Myocyte (in vitro differentiated cells): ENCODE data around the gene TEF. TPM values are rescaled to one million over a fixed set of nuclear protein-coding genes. Genes with fewer than 3 reads are reported as not detected.

Experiments
- DNase-seq: peaks from one replicate; pipeline ENCODE4 v3.0.0-alpha.2; 2012; ENCODE audit warnings: low read depth
- total RNA-seq: library from RNA; depleted of rRNA; stranded (reverse); fragments of >200 nt; gene quantifications from 2 replicates; pipeline ENCODE4 v1.2.3, GENCODE V29; 2014

TEF gene
- total RNA-seq, 1 donor from 2014 or later: 10.3 TPM

DNA sequence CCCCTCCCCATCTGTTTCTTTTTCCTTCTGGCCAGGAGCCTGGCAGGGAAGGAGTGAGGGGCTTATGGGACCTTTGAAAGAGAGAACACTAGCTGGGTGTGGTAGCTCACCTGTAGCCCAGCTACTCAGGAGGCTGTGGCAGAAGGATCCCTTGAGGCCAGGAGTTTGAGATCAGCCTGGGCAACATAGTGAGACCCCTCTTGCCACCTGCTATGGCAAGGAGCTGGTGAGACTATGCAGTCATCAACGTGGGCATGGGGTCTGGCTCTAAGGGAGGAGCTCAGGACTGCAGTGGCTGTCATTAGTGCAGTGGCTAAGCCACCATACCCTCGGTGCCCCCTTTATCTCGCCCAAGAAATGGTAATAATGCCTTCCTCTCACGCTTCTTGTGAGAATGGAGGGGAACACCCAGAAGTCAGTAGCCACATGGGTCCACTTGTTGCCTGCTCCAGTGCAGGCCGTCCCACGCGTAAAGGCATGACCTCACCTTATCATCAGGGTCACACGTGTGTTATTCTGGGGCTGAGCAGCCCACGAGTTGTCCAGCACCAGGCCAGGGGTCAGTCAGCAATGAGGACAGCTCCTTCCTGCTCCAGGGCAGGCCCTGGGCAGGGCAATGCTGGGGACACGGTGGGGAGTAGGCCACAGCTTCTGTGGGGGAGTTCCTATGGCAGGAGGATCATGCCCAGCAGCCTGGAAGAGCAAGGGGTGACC lies 27.7 kb upstream of the TEF start:
- DNase-seq: no peak

DNA sequence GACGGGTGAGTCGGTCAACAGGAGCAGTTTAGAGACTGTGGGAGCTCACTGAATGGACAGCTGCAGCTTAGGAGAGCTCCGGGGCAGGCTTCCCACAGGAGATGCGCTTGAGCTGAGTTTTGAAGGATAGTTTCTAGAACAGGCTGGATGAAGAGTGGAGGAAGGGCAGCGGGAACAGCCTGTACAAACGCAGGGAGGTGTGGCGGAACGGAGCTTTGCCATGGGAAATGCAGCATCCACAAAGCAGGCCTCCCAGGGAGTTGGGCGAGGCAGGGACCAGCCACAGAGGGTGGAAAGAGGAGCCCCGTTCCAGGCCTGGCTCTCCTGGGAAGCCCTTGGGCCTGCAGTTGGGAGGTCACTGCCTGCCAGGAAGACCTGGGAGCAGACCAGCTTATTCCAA lies 26.8 kb upstream of the TEF start:
- no peak for DNase-seq

DNA sequence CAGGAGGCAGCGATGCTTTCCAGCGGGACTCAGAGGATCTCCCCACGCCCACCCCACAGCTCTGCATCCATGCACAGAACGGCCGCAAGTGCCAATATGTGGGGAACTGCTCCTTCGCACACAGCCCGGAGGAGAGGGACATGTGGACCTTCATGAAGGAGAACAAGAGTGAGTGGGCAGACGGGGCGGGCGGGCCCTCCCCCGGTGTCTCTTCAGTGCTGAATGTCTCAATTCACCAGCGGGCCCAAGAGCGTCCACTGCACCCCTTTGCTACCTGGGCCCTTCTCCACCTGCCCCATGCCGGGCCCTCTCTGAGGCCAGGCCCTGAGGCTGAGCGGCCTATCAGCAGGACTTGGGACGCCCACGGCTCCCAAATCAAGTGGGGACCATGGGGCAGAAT lies 25.8 kb upstream of the TEF start:
- DNase-seq: no peak

DNA sequence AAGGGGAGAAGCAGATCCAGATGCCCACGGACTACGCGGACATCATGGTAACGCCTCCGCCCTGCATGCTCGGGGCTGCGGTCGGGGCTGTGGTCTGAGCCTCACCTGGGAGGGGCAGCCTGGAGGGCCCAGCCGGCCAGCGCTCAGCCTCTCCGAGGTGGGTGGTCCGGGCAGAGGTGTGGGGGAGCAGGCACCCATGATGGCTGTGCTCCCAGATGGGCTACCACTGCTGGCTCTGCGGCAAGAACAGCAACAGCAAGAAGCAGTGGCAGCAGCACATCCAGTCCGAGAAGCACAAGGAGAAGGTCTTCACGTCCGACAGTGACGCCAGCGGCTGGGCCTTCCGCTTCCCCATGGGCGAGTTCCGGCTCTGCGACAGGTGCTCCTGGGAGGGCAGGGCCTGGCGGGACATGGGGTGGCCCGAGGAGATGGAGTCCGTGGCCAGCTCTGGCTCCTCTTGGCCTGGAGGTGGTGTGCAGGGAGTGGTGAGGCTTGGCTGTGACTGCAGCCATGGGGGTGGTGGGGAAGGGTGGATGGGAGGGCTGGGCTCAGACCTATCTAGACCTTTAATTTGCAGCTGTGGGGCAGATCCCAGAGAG lies 25.2 kb upstream of the TEF start:
- DNase-seq: no peak

DNA sequence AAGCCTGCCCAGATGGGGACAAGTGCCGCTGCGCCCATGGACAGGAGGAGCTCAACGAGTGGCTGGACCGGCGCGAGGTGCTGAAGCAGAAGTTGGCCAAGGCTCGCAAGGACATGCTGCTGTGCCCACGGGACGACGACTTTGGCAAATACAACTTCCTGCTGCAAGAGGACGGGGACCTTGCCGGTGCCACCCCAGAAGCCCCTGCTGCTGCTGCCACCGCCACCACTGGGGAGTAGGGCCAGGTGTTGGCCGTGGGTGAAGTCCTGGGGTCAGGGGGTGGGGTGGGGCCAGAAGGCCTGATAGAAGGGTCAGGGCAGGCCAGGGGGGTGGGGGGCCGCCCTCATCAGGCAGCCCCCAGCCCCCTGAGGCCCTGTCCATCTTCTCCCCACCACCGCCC lies 24.6 kb upstream of the TEF start:
- no peak for DNase-seq

DNA sequence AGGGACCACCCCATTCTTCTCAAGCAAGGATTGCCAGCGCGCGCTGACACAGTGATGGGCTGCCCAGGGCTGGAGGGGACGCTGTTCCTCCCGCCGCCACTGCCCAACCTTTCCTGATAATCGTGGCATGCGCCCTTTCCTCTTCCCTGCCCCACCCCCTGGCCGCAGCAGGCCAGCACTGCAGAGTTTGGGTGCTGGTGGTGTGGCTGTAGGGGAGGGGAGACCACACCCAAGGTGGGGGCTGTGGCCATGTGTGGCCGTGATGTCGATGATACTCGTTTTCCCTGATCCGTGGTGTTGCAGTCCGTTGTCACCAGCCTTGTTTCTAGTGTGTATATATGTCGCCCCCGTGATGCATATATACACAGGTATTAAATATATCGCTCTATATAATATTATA lies 22.8 kb upstream of the TEF start:
- DNase-seq: no peak

DNA sequence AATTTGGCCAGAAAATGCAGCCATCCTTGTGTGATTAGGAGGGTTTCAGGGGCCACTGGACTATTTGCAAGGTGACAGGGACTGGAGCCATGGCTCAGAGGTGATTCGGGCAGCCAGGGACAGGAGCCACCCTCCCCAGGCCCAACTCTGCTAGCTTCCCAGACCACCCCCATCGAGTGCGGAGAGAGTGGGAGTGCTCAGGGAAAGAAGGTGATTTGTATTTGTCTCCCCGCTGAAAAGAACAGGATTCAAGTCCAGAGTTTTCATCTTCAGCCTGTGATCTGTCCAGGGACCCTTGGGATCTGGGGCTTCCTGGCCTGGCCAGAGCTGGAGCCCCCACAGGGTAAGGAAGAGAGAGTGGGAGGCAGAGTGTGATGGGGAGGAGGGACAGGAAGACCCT lies 22.4 kb upstream of the TEF start:
- DNase-seq: no peak

DNA sequence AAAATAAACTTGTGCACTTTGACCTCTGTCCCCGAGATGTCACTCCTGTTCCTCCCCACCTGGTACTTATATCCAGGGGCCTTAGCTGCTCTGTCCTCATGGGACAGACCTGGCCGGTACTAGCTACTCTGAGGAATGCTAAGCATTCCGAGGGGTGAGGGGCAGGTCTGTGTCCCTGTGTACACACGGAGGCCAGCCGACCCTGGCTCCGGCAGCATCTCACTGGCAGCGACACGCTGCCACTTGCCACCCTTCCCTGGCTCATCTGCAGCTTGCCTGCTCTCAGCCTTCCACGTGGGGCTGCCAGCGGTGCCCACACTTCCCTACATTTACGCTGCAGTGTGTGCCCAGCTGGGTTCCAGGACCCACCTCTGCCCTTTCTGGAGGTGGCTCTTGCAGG lies 21.6 kb upstream of the TEF start:
- no peak for DNase-seq

DNA sequence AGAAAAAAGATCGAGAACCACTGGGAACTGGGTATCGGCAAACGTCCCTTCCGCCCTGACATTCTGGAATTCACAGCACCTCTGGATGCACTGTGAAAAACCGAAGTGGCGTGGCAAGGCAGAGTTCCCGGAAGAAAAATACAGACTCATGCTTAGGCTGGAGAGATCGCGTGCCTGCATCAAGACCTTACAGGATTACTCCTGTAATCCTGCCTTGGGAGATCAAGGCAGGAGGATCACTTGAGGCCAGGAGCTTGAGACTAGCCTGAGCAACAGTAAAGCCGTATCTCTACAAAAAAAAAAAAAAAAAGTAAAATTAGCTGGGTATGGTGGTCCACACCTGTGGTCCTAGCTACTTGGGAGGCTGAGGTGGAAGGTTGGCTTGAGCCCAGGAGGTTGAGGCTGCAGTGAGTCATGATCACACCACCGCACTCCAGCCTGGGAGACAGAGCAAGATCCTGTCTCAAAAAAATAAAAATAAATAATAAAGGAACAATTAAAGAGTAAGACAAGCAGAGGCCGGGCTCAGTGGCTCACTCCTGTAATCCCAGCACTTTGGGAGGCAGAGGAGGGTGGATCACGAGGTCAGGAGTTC lies 19.9 kb upstream of the TEF start:
- DNase-seq: no peak

DNA sequence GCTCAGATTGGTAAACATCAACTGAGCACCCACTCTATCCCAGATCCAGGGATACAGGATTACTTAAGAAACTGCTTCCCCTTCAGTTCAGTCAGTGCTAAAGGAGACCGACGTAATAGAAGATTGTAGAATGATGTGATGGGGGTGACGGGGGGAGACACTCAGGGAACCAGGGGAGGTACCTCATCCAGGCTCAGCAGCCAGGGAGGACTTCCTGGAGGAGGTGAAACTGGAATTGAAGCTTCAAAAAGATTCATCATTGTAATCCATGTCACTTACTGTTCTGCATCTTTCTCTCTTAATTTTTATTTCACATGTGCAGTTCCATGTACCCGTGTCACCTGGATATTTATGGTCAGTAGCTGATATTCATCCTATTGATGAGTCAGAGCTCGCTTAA lies 19.1 kb upstream of the TEF start:
- no peak for DNase-seq

DNA sequence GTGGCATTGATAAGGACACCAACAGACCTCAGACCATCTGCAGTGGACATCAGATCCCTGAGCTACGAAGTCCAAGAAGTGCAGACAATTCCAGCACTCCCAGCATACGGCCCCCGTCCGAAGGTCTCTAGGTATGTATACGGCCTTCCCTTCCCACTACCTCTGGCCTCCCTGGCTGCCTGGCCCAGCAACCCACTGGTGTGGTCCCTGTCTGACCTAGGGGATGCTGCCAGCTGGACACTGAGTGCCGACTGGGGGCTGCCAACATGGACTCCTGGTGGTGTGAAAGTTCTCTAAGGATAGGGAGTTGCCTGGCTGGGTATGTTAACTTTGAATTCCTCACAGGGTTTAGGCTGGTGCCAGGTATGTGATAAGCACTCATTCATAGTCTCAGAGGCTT lies 17.5 kb upstream of the TEF start:
- no peak for DNase-seq

DNA sequence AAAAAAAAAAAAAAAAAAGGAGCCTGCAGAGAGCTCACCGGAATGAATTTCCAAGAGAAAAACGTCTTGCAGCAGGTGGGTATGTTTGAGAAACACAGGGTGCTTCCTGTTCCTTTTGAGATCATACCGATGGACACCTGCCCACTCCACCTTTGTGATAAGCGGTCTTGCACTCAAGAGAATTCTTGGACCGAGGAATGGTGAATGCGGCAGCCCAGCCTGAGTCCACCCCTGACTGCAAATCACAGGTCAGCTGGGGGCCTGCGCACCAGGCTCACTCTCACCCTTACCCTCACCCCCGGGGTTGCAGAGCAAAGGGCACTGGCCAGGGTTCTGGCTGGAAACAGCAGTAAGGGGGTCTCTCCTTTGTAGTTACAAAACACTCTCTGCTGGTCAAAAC lies 16.8 kb upstream of the TEF start:
- no peak for DNase-seq

DNA sequence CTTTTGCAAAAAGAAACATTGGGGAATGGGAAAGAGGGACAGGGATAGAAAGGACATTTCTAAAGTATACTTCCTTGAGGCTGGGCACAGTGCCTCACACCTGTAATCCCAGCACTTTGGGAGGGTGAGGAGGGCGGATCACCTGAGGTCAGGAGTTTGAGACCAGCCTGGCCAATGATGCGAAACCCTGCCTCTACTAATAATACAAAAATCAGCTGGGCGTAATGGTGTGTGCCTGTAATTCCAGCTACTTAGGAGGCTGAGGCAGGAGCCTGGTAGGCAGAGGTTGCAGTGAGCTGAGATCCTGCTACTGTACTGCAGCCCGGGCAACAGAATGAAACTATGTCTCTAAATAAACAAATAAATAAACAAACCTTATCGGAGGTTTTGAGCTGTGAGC lies 16.3 kb upstream of the TEF start:
- DNase-seq: no peak

DNA sequence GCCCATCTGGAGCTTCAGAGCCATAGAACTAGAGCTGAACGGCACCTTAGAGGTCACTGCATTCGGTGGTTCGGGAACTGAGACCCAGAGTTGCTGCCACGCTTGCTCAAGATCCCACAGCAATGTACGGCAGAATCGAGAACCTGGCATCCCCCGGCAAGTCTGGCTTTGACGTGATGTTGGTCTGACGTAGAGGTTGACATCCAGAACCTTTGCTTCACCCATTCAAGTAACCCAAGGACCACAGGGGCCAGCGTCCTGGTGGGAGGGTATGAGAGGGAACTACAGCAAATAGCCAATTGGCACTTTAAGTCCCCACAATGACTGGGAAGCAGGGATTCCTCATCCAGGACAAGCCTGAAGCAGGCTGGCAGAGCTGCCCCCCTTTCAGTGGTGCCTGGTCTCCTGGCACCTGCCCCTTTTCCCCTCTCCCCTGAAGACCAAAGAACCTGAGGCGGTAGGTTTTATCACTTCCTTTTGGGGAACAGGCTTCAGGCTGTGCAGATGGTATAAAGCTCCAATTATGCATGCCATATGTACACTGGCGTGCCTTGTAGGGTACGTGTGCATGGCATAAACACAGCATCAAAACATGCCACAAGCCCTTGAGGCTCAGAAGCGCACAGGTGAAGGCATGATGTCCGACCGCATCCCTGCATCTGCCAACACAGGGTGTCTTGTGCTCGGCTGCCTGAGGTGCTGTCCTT lies 15.3 kb upstream of the TEF start:
- no peak for DNase-seq

DNA sequence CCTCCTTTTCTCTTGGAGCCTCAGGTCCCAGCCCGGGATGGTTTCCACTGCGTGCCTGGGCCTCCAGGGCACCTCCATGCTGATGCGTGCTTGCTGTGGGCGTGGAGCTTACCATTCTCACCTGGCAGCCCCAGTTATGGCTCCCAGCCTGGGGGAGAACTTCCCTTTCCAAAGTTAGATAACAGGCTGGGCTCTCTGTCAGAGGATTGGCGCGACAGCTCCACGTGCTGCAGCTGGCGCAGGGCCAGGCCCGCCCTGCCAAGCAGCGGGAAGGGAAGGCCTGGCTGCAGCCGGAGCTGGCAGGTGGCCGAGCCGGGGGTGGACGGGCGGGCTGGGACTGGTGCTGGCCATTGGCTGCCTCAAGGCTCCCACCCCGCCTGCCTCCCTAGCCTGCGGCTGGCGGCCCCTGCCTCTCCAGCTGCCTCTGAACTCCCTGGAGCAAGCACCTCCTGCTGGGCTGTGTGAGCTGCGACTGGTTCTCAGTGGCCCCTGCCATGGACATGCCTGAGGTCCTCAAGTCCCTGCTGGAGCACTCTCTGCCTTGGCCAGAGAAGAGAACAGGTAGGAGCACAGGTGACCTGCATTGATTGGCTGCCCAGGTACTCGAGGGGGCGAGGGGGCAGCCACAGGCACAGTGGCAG lies 14.6 kb upstream of the TEF start:
- DNase-seq: peak; percentile 97

DNA sequence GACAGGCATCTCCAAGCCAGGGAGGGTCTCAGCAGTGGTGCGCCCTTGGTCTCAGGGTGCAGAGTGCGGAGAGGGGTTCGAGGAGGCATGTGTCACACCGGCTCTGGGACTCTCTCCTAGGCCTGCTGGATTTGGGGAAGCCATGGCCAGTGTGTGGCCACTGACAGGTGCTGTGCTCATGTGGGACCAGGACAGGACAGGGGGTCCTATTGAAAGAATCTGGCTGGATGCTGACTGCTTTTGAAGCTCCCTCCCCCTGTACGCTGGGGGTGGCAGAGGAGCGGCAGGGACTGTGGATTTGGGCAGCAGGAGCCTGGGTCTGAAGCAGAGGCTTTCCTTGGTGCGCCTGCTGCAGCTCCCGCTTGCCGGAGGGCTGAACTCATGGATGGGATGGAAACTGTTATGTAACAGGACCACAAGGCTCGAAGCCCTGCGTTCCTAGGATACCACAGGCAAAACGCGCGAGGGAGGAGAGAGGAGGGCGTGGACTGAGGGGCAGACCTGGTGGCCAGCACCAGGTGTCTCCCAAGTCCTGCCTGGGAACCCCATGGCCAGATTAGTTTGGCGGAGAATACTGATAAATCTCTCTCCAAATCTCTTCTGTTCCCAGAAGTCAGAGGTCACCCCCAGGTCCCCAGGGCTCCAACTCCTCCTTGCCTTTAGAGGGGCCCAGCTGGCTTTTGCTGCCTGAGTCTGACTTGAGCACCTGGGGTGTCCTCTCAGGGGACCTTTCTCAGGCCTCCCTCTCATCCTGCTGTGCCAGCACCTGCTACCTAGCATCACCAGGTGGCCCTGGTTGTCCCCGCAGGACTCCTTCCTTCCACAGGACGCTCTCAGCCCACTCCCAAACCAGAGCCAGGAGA lies 13.8 kb upstream of the TEF start:
- peak; percentile 66 for DNase-seq

DNA sequence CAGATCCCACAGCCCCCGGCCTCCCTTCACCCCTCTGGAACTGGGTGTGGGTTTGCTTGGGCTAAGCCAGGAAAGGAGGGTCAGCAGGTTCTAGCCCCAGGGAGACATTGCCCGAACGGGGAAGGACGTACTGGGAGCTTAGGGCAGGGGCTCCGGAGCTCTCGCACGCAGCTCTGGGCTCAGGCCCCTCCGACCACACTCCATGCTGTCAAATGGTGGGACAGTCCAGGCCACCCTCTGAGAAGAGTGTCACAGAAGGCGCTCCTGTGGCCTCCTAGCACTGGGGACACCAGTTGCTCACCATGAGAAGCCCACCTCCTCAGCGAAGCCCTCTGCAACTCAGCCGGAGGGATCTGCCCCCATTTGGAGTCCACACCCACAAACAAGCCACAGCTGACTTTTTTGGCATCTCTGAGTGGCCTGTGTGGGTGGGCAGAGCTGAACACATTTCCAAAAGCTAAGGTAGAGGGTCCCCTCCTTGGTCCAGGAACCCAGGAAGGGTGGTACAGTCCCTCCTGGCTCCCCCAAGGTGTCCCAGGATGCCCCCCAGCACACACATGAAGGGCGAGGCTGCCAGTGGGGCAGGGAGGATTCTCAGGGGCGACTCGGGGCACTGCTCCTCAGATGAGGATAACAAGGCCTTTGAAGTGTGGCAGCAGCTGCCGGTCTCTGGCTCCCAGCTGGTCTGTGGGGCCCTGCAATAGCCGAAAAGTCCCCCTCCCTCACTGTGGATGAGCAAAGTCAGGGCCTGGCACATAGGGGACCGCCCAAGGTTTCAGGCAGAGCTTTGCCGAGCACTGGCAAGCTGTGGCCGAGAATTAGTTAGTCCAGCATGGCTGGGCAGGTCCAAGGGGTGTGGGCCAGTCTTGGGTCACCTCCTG lies 13.0 kb upstream of the TEF start:
- peak; percentile 67 for DNase-seq

DNA sequence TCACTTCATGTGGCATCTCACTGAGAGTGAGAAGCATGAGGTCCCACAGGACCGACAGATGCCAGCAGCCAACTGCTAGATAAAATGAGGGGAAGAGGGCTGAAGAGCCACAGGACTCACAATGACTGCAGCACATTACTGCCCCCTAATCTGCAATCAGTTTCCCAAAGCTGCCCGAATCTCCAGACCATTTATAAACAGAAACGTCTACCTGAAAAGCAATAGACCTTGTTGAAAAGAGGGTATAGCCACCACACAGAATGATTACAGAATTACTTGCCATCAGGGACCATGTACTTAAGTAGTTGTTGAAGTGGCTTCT lies 12.4 kb upstream of the TEF start:
- DNase-seq: no peak

DNA sequence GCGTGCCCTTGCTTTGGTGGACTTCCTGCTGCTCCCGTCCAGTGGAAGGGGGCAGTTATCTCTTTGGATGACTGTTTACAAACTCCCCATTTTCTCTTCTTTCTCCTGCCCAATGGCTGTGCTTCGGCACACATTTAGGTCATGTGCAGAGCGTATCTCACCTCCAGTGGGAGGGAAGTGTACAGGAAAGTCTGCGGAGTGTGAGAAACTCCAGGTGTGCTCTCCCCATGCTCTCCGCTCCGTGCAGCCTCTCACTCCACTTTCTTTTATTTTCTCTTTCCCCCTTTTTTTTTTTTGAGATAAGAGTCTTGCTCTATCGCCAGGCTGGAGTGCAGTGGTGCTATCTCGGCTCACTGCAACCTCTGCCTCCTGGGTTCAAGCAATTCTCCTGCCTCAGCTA lies 11.9 kb upstream of the TEF start:
- DNase-seq: no peak

DNA sequence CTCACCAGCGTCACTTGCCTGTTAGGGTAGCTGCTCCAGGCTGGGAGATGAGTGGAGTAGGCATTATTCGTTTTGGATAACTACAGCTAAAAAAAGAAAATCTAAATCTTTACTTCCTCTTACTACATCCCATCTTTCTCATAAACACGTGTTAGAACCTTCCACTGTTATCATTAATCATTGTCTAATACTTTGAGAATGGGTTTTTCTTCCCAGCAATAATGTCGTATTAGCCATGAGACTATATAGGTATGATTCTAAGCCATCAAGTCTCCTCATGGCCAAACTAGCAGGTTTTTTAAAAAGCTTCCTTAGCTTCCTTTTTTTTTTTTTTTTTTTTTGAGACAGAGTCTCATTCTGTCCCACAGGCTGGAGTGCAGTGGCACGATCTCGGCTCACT lies 3.9 kb upstream of the TEF start:
- no peak for DNase-seq
